IMR-90 (cell line): ENCODE results near the gene MVP. TPM values are rescaled to one million over a fixed set of nuclear protein-coding genes. Genes with fewer than 3 reads are reported as not detected.

ENCODE experiments used
- ATAC-seq: fragments of 200-7000 bp; cut with Tn5 transposase; 2 replicates; pipeline ENCODE4 v1.9.1; 2020; ENCODE audit warnings: low read depth, mild to moderate bottlenecking, moderate library complexity
- BruUV-seq: library from RNA; stranded (reverse); fragments of 400-500 nt; replicated peaks from 2 replicates; lab custom pipeline; 2021; lab: Mats Ljungman, UMichigan
- CTCF ChIA-PET: fragments of 300-600 bp; formaldehyde crosslinking; extraction: SDS; loops from one replicate; lab custom pipeline; 2021; ENCODE audit warnings: antibody characterized with exemption; lab: Yijun Ruan, JAX
- POLR2A ChIA-PET: fragments of 300-600 bp; sonication (Branson Sonifier 250); formaldehyde crosslinking; loops from one replicate; lab custom pipeline; 2022; ENCODE audit warnings: antibody characterized with exemption; ENCODE audit not compliant: unreplicated experiment; lab: Charles Lee
- DNase-seq: peaks from one replicate; pipeline ENCODE4 v3.0.0; 2013
- H2AFZ ChIP-seq: replicated peaks from 2 replicates; pipeline ENCODE3; 2013; ENCODE audit warnings: low read length, mild to moderate bottlenecking; ENCODE audit not compliant: poor library complexity
- H2AK5ac ChIP-seq: 2 replicates; pipeline ENCODE4 v1.6.1; 2013; ENCODE audit warnings: low read depth, low read length, inconsistent platforms
- H2AK9ac ChIP-seq: replicated peaks from 2 replicates; pipeline ENCODE3; 2013; ENCODE audit warnings: mild to moderate bottlenecking, low read depth, low read length, moderate library complexity; ENCODE audit not compliant: poor library complexity
- H2BK120ac ChIP-seq: 2 replicates; pipeline ENCODE4 v1.6.1; 2013; ENCODE audit warnings: low read depth, low read length, inconsistent platforms
- H2BK15ac ChIP-seq: 3 replicates; pipeline ENCODE4 v1.6.1; 2013; ENCODE audit warnings: low read depth, low read length, inconsistent platforms
- H2BK20ac ChIP-seq: 2 replicates; pipeline ENCODE4 v1.6.1; 2013; ENCODE audit warnings: low read depth, mild to moderate bottlenecking, inconsistent platforms, low read length, moderate library complexity
- H2BK5ac ChIP-seq: 2 replicates; pipeline ENCODE4 v1.6.1; 2013; ENCODE audit warnings: mild to moderate bottlenecking, low read depth, low read length, inconsistent platforms; ENCODE audit not compliant: poor library complexity, severe bottlenecking
- H3K14ac ChIP-seq: replicated peaks from 2 replicates; pipeline ENCODE4 v1.6.1; 2013; ENCODE audit warnings: low read depth, low read length, inconsistent platforms
- H3K18ac ChIP-seq: 2 replicates; pipeline ENCODE4 v1.6.1; 2013; ENCODE audit warnings: low read depth, low read length, control low read depth
- H3K23ac ChIP-seq: 2 replicates; pipeline ENCODE4 v1.6.1; 2013; ENCODE audit warnings: low read depth, low read length, inconsistent platforms
- H3K27ac ChIP-seq: 2 replicates; pipeline ENCODE4 v1.5.1; 2013; ENCODE audit warnings: mild to moderate bottlenecking, control low read depth, low read length; ENCODE audit not compliant: insufficient read depth
- H3K27me3 ChIP-seq: 2 replicates; pipeline ENCODE4 v1.6.1; 2013; ENCODE audit warnings: low read length; ENCODE audit not compliant: control insufficient read depth, insufficient read depth
- H3K36me3 ChIP-seq: 2 replicates; pipeline ENCODE4 v1.6.1; 2013; ENCODE audit warnings: low read length, mixed read lengths; ENCODE audit not compliant: control insufficient read depth, insufficient read depth
- H3K4ac ChIP-seq: 2 replicates; pipeline ENCODE4 v1.6.1; 2013; ENCODE audit warnings: low read depth, low read length, inconsistent platforms
- H3K4me1 ChIP-seq: 2 replicates; pipeline ENCODE4 v1.6.1; 2013; ENCODE audit warnings: low read length, mixed read lengths; ENCODE audit not compliant: control insufficient read depth, insufficient read depth
- H3K4me2 ChIP-seq: 2 replicates; pipeline ENCODE4 v1.6.1; 2013; ENCODE audit warnings: low read depth, mild to moderate bottlenecking, control low read depth, low read length, moderate library complexity
- H3K4me3 ChIP-seq: 2 replicates; pipeline ENCODE4 v1.5.1; 2013; ENCODE audit warnings: low read depth, mild to moderate bottlenecking, control low read depth, low read length, moderate library complexity; ENCODE audit not compliant: insufficient read depth
- H3K56ac ChIP-seq: 2 replicates; pipeline ENCODE4 v1.6.1; 2013; ENCODE audit warnings: low read length, inconsistent platforms; ENCODE audit not compliant: insufficient read depth; ENCODE audit errors: extremely low read depth
- H3K79me1 ChIP-seq, 2 experiments: 2 replicates each; pipeline ENCODE4 v1.6.1; 2013; ENCODE audit warnings: low read length in 2 of 2, inconsistent platforms in 1 of 2, low read depth in 1 of 2
- H3K9ac ChIP-seq: 2 replicates; pipeline ENCODE4 v1.6.1; 2013; ENCODE audit warnings: low read depth, low read length, control low read depth
- H3K9me1 ChIP-seq: 2 replicates; pipeline ENCODE4 v1.6.1; 2013; ENCODE audit warnings: low read length, inconsistent platforms; ENCODE audit not compliant: insufficient read depth
- H3K9me3 ChIP-seq: 2 replicates; pipeline ENCODE4 v1.6.1; 2013; ENCODE audit warnings: low read length; ENCODE audit not compliant: control insufficient read depth, insufficient read depth
- H4K20me1 ChIP-seq: 2 replicates; pipeline ENCODE4 v1.6.1; 2013; ENCODE audit warnings: low read length, inconsistent platforms; ENCODE audit not compliant: insufficient read depth
- H4K5ac ChIP-seq: 2 replicates; pipeline ENCODE4 v1.6.1; 2013; ENCODE audit warnings: mild to moderate bottlenecking, low read depth, low read length, control low read depth
- H4K8ac ChIP-seq, 2 experiments: 2 replicates each; pipeline ENCODE4 v1.6.1; 2013; ENCODE audit warnings: low read depth in 2 of 2, low read length in 2 of 2, control low read depth in 1 of 2, inconsistent platforms in 1 of 2
- H4K91ac ChIP-seq: 2 replicates; pipeline ENCODE4 v1.6.1; 2013; ENCODE audit warnings: low read depth, low read length, inconsistent platforms; ENCODE audit not compliant: insufficient read depth
- BHLHE40 ChIP-seq: fragments of 150-350 bp; IDR thresholded peaks from 2 replicates; pipeline ENCODE4 v1.6.1; 2016; ENCODE audit warnings: mild to moderate bottlenecking, low read depth, low read length
- CEBPB ChIP-seq: IDR thresholded peaks from 2 replicates; pipeline ENCODE4 v1.6.1; 2012; ENCODE audit warnings: low read depth, low read length, improper control_type of control experiment
- CHD1 ChIP-seq: IDR thresholded peaks from 2 replicates; pipeline ENCODE4 v1.6.1; 2012; ENCODE audit warnings: low read depth, low read length, improper control_type of control experiment
- CTCF ChIP-seq: conservative IDR thresholded peaks from 2 replicates; pipeline ENCODE4 v1.5.1; 2012; ENCODE audit warnings: mild to moderate bottlenecking, low read depth, low read length, improper control_type of control experiment
- ELK1 ChIP-seq: fragments of 150-350 bp; IDR thresholded peaks from 2 replicates; pipeline ENCODE4 v1.6.1; 2016; ENCODE audit warnings: low read depth, mild to moderate bottlenecking, low read length, moderate library complexity, borderline replicate concordance
- FOS ChIP-seq: fragments of 150-350 bp; IDR thresholded peaks from 2 replicates; pipeline ENCODE4 v1.6.1; 2016; ENCODE audit warnings: low read depth, low read length
- MAFK ChIP-seq: IDR thresholded peaks from 2 replicates; pipeline ENCODE4 v1.6.1; 2012; ENCODE audit warnings: low read depth, low read length, improper control_type of control experiment
- MAZ ChIP-seq: IDR thresholded peaks from 2 replicates; pipeline ENCODE4 v1.6.1; 2012; ENCODE audit warnings: low read depth, mild to moderate bottlenecking, low read length, improper control_type of control experiment, moderate library complexity, borderline replicate concordance
- MXI1 ChIP-seq: IDR thresholded peaks from 2 replicates; pipeline ENCODE4 v1.6.1; 2012; ENCODE audit warnings: low read depth, mild to moderate bottlenecking, low read length, moderate library complexity, borderline replicate concordance
- NFE2L2 ChIP-seq: fragments of 150-350 bp; IDR thresholded peaks from 2 replicates; pipeline ENCODE4 v1.6.1; 2016; ENCODE audit warnings: low read depth, mild to moderate bottlenecking, low read length
- POLR2A ChIP-seq: IDR thresholded peaks from 2 replicates; pipeline ENCODE4 v1.6.1; 2012; ENCODE audit warnings: mild to moderate bottlenecking, low read depth, low read length
- RAD21 ChIP-seq: IDR thresholded peaks from 2 replicates; pipeline ENCODE4 v1.6.1; 2012; ENCODE audit warnings: low read length, improper control_type of control experiment
- RCOR1 ChIP-seq: IDR thresholded peaks from 2 replicates; pipeline ENCODE4 v1.6.1; 2012; ENCODE audit warnings: mild to moderate bottlenecking, low read length, improper control_type of control experiment; ENCODE audit not compliant: insufficient replicate concordance
- RFX5 ChIP-seq: IDR thresholded peaks from 2 replicates; pipeline ENCODE4 v1.8.0; 2012; ENCODE audit warnings: low read depth, mild to moderate bottlenecking, low read length, moderate library complexity
- SMC3 ChIP-seq: fragments of 150-350 bp; IDR thresholded peaks from 2 replicates; pipeline ENCODE4 v1.6.1; 2016; ENCODE audit warnings: low read depth, mild to moderate bottlenecking, antibody characterized with exemption, low read length, moderate library complexity
- USF2 ChIP-seq: fragments of 150-350 bp; IDR thresholded peaks from 2 replicates; pipeline ENCODE4 v1.6.1; 2017; ENCODE audit warnings: mild to moderate bottlenecking, antibody characterized with exemption, low read length, low read depth
- WGBS, 2 experiments: methylation state at CpG; one replicate each; pipeline versions ENCODE4 v1.1.5 to v1.1.7; 2013; ENCODE audit warnings: missing lambda C conversion rate in 2 of 2; ENCODE audit not compliant: insufficient read length in 1 of 2; ENCODE audit errors: extremely low coverage in 2 of 2; 5-methylcytosine and 5-hydroxymethylcytosine counted together
- dilution Hi-C: fragments of 300-500 bp; cut with HindIII; formaldehyde crosslinking; loops from one replicate; pipeline ENCODE4 v1.14.3; 2018; ENCODE audit warnings: low sequenced_read_pairs; ENCODE audit not compliant: unreplicated experiment
- in situ Hi-C: fragments of 300-500 bp; cut with MboI; formaldehyde crosslinking; loops from 3 replicates; pipeline ENCODE4 v1.14.3; 2019; ENCODE audit warnings: low sequenced_read_pairs, inconsistent platforms, mixed read lengths
- intact Hi-C: fragments of 100-400 bp; cut with micrococcal nuclease; formaldehyde crosslinking; loops from 2 replicates; pipeline ENCODE4 v1.10.0; 2022
- polyA plus RNA-seq, 3 experiments: library from polyadenylated mRNA; depleted of rRNA; stranded (reverse); fragments of >200 nt; gene quantifications; 2 replicates each; pipeline ENCODE4 v1.2.3, GENCODE V29; 2012; ENCODE audit warnings: low replicate concordance in 1 of 3
- total RNA-seq: library from RNA; depleted of rRNA; stranded (reverse); fragments of >200 nt; gene quantifications from 2 replicates; pipeline ENCODE4 v1.2.3, GENCODE V29; 2012

Gene MVP
- total and polyA plus RNA-seq, 2 of the 4 experiments (the other 2 are of a cell fraction), result 204 to 319 TPM

GRCh38 chr16:29896841-29897240, 76.6 kb downstream of the MVP start:
- Histone ChIP-seq H2BK5ac (no peak overlapping the region), H4K20me1 (peaks cover 7% of the 10 kb centered on the region; the same call in 1 of the 2 replicates), H3K9me1 (no peaks in the 10 kb centered on the region; the same call in 1 of the 2 replicates), H4K5ac (no peak overlapping the region), H3K4me1 (peaks cover 9% of the 10 kb centered on the region), H3K56ac (no peak overlapping the region), H2AK9ac (no peak overlapping the region), H2BK15ac (no peak overlapping the region), H3K4ac (no peak overlapping the region), H2AK5ac (no peak overlapping the region), H2AFZ (no peak overlapping the region), H3K18ac (no peak overlapping the region), H3K27ac (no peak overlapping the region), H3K4me2 (no peak overlapping the region), H2BK120ac (no peak overlapping the region), H2BK20ac (no peak overlapping the region), H4K91ac (no peak overlapping the region), H3K4me3 (no peak overlapping the region), H3K23ac (no peak overlapping the region), H3K14ac (no peak overlapping the region), H3K79me1 (peaks cover under 1 to 13% of the 10 kb centered on the region in 2 experiments; a peak in 3 of 4 replicates), H3K36me3 (0 out of 2 replicates have a peak, but pooled peaks cover 2% of the 10 kb centered on the region), H3K27me3 (peaks cover 5% of the 10 kb centered on the region; the same call in 1 of the 2 replicates), H3K9ac (no peak overlapping the region), H3K9me3 (no peaks in the 10 kb centered on the region), H4K8ac (no peak overlapping the region)
- no CpG with 5 or more reads among the region's 15 CpGs for WGBS, 2 experiments
- dilution Hi-C loops (no loop called here), intact Hi-C loops (no loop called here), in situ Hi-C loops (no loop called here)
- TF ChIP-seq MAZ (no peak), POLR2A (no peak), MXI1 (no peak), CHD1 (no peak), NFE2L2 (no peak), RCOR1 (no peak), MAFK (no peak), BHLHE40 (no peak), RFX5 (no peak), SMC3 (no peak), CTCF (no peak), USF2 (no peak), ELK1 (no peak), CEBPB (no peak), RAD21 (no peak), FOS (no peak)
- ChIA-PET POLR2A (no interaction called here), CTCF (no interaction called here)
- ATAC-seq (no peak), DNase-seq (no peak)
- no TSS peak for BruUV-seq
